ENCODE data around the gene MAN2A1.

The MAN2A1 gene

GRCh38 chr5:109833946-109834345 is 144.2 kb downstream of the MAN2A1 start:
- Histone ChIP-seq H3K36me3 (ENCODE audit: low read depth) (peaks cover 20% of the 10 kb centered on the region), H3K27me3 (ENCODE audit: insufficient read depth, poor library complexity, severe bottlenecking) (no peaks in the 10 kb centered on the region), H3K4me3 (ENCODE audit: severe bottlenecking) (no peak overlapping the region), H3K27ac (ENCODE audit: poor library complexity, severe bottlenecking) (peak overlapping the region; percentile 39), H3K9me3 (ENCODE audit: severe bottlenecking) (no peaks in the 10 kb centered on the region), H3K4me1 (ENCODE audit: insufficient read depth, poor library complexity, severe bottlenecking) (peaks cover 16% of the 10 kb centered on the region)
- DNase-seq (ENCODE audit: low spot score) (no peak), ATAC-seq (ENCODE audit: low read depth) (no peak)
- TF ChIP-seq CTCF (IDR thresholded peaks at IDR 0.05; ENCODE audit: poor library complexity, severe bottlenecking), result no peak

- DNase-seq (ENCODE audit: low spot score) (no peak), ATAC-seq (ENCODE audit: low read depth) (no peak)
- H3K27me3 ChIP-seq (ENCODE audit: insufficient read depth, poor library complexity, severe bottlenecking), result no peaks in the 10 kb centered on the region
- no peak overlapping the region for H3K4me3 ChIP-seq (ENCODE audit: severe bottlenecking)
- peaks cover 29% of the 10 kb centered on the region for H3K36me3 ChIP-seq (ENCODE audit: low read depth)
- no peak for TF ChIP-seq CTCF (IDR thresholded peaks at IDR 0.05; ENCODE audit: poor library complexity, severe bottlenecking)
- no peak overlapping the region for H3K27ac ChIP-seq (ENCODE audit: poor library complexity, severe bottlenecking)
- no peaks in the 10 kb centered on the region for H3K9me3 ChIP-seq (ENCODE audit: severe bottlenecking)
- peaks cover 9% of the 10 kb centered on the region for H3K4me1 ChIP-seq (ENCODE audit: insufficient read depth, poor library complexity, severe bottlenecking)
Measured at GRCh38 chr5:109836280-109836679, 146.6 kb downstream of the MAN2A1 start.

GRCh38 chr5:109837231-109837861 is 147.6 kb downstream of the MAN2A1 start:
- H3K36me3 ChIP-seq (ENCODE audit: low read depth), result peaks cover 36% of the 10 kb centered on the region
- H3K4me3 ChIP-seq (ENCODE audit: severe bottlenecking), result no peak overlapping the region
- no peak overlapping the region for H3K27ac ChIP-seq (ENCODE audit: poor library complexity, severe bottlenecking)
- no peaks in the 10 kb centered on the region for H3K27me3 ChIP-seq (ENCODE audit: insufficient read depth, poor library complexity, severe bottlenecking)
- no peaks in the 10 kb centered on the region for H3K9me3 ChIP-seq (ENCODE audit: severe bottlenecking)
- TF ChIP-seq CTCF (IDR thresholded peaks at IDR 0.05; ENCODE audit: poor library complexity, severe bottlenecking), result no peak
- no peak for DNase-seq (ENCODE audit: low spot score)
- no peak for ATAC-seq (ENCODE audit: low read depth)
- no peaks in the 10 kb centered on the region for H3K4me1 ChIP-seq (ENCODE audit: insufficient read depth, poor library complexity, severe bottlenecking)

GRCh38 chr5:109838157-109838556 is 148.4 kb downstream of the MAN2A1 start:
- no peak for TF ChIP-seq CTCF (IDR thresholded peaks at IDR 0.05; ENCODE audit: poor library complexity, severe bottlenecking)
- H3K27me3 ChIP-seq (ENCODE audit: insufficient read depth, poor library complexity, severe bottlenecking), result no peaks in the 10 kb centered on the region
- peaks cover 38% of the 10 kb centered on the region for H3K36me3 ChIP-seq (ENCODE audit: low read depth)
- no peaks in the 10 kb centered on the region for H3K9me3 ChIP-seq (ENCODE audit: severe bottlenecking)
- no peak for DNase-seq (ENCODE audit: low spot score)
- no peak overlapping the region for H3K27ac ChIP-seq (ENCODE audit: poor library complexity, severe bottlenecking)
- no peak overlapping the region for H3K4me3 ChIP-seq (ENCODE audit: severe bottlenecking)
- no peaks in the 10 kb centered on the region for H3K4me1 ChIP-seq (ENCODE audit: insufficient read depth, poor library complexity, severe bottlenecking)
- ATAC-seq (ENCODE audit: low read depth), result no peak

GRCh38 chr5:109844148-109844547 is 154.4 kb downstream of the MAN2A1 start:
- Histone ChIP-seq H3K27me3 (ENCODE audit: insufficient read depth, poor library complexity, severe bottlenecking) (no peaks in the 10 kb centered on the region), H3K4me1 (ENCODE audit: insufficient read depth, poor library complexity, severe bottlenecking) (no peaks in the 10 kb centered on the region), H3K36me3 (ENCODE audit: low read depth) (peaks cover 71% of the 10 kb centered on the region), H3K4me3 (ENCODE audit: severe bottlenecking) (no peak overlapping the region), H3K27ac (ENCODE audit: poor library complexity, severe bottlenecking) (no peak overlapping the region), H3K9me3 (ENCODE audit: severe bottlenecking) (no peaks in the 10 kb centered on the region)
- ATAC-seq (ENCODE audit: low read depth) (no peak), DNase-seq (ENCODE audit: low spot score) (no peak)
- peak; percentile 68 for TF ChIP-seq CTCF (IDR thresholded peaks at IDR 0.05; ENCODE audit: poor library complexity, severe bottlenecking)

Data from RWPE2 (cell line).